HG02678 (cell line): Measurements from ENCODE around the gene IRGM.
"Not testable (repeated sequence)": the region's sequence is repeated elsewhere in the genome, so short reads cannot be mapped to it uniquely, and the experiment has no call there.

Source experiments
- ATAC-seq: cut with Tn5 transposase; IDR thresholded peaks from one replicate; pipeline ENCODE4 v1.9.1; 2021; ENCODE audit warnings: mild to moderate bottlenecking, moderate library complexity; ENCODE audit not compliant: unreplicated experiment

Gene IRGM, protein sequence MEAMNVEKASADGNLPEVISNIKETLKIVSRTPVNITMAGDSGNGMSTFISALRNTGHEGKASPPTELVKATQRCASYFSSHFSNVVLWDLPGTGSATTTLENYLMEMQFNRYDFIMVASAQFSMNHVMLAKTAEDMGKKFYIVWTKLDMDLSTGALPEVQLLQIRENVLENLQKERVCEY

DNA sequence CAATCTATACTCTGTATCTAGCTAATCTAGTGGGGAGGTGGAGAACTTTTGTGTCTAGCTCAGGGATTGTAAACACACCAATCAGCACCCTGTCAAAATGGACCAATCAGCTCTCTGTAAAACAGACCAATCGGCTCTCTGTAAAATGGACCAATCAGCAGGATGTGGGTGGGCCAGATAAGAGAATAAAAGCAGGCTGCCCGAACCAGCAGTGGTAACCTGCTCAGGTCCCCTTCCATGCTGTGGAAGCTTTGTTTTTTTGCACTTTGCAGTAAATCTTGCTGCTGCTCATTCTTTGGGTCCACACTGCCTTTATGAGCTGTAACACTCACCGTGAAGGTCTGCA lies at the start of gene IRGM:
Gene IRGM (plus strand): TSS at position 214 of the 346 bp plus-strand sequence. CDS start 1,603 bp downstream, outside the sequence.
- ATAC-seq: not testable (repeated sequence)

DNA sequence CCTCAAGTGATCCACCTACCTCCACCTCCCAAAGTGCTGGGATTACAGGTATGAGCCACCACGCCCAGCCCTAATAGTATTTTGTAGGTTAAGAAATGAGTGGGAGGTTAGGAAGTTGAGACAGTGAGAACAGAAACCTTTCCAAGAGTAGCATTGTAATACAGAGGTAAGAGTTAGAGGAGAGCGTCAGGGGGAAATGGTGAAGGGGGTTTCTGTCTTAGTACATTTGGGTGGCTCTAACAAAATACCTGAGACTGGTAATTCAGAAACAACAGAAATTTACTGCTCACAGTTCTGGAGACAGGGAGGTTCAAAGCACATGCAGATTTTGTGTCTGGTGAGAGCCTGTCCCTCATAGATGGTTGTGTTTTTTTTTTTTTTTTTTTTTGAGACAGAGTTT lies 48.9 kb upstream of the IRGM start:
- no peak for ATAC-seq

DNA sequence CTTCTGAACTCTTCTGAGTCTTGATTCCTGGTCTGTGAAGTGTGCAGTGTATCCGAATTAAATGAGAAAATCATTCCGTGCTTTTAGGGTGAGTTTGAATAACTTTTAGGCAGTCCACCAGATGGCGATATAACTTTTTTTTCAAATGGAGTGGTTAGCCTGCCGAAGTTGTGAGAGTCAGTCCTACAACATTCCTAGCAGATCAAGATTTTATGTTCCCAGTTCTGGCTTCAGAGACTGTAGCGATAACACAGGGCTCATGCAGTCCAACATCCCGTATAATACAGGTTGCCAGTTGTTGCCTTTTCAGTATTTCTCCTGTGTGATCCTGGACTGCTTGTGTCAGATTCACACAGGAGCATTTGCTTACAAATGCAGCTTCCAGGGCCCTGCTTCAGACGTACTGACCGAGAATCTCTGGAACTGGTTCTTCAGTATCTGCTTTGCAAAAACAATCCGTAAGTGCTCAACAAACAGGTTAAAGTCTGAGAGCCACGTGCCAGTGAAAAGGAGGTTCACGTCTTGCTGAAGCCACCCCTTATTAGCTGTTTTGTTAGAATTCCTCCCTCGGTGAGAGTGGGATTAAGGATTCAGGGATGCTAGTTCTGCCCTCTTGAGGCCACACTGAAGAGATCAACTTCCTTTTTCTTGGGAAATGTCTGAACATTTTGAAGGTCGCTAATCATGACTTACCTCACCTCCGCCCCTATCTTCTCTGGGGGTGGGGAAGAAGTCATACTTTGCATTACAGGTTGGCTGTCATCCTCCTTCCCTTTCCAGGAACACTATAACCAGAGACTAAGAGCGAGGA lies 45.0 kb upstream of the IRGM start:
- ATAC-seq: no peak

DNA sequence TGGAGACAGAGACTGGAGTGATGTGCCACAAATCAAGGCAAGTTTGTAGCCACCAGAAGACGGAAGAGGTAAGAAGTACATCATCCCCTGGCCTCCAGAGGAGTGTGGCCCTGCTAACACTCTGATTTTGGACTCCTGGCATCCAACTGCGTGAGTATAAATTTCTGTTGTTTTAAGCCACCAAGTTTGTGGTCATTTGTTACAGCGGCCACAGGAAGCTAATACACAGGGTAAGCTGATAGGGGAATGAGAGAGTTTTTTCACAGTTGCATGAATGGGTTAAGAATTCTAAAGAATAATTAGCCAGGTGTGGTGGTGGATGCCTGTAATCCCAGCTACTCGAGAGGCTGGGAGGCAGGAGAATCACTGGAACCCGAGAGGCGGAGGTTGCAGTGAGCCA lies 41.9 kb upstream of the IRGM start:
- ATAC-seq: no peak

DNA sequence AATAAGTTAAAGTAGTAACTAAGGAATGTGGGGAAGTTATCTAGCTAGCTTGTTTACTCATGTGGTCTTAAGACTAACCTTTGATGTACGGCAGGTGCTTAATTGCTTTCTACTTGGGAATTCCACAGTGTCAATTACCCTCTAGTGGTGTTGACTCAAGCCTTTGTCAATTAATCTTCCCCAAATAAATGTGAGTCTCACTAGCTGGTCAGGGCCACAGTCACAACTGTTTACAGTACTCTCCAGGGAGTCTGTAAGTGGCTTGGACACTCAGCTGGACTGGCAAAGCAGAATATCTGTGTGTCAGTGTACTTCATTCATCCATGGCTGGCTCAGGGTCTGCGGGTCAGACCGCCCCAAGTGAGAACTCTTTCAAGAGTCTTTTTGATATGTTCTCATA lies 37.0 kb upstream of the IRGM start:
- ATAC-seq: no peak

DNA sequence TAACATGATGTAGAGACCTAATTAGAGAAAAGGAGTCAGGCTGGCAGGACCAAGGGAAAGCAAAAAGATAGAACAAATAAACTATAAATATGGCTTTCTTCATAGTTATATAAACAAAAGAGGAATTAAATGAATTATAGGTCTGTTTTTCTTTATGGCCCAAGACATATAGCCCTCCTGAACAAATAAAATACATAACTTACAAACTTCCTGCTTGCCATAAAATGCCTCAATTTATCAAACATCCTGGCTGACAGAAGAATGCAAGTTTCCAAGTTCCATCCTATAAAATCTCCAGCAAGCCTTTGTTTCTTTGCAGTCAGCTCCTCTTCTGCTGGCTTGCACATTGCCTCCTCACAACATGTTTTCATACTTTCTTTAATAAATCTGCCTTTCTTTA lies 31.3 kb upstream of the IRGM start:
- ATAC-seq: no peak

DNA sequence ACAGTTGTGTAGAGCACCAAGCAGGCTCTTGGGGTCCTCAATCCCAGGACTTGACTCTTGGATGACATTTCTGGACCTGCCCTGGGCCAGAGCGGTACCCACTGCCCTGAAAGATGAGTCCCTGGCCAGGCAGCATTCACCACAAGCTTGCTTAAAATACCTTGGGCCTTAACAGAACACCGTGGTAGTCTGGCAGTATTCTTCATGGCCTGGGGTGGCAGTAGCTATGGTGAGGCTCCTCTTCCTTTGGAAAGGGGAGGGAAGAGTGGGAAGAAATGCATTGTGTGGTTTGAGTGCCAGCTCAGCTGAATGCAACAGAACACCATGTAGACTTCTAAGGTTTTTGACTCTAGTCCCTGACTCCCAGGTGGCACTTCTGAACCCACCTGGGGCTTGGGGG lies 29.4 kb upstream of the IRGM start:
- ATAC-seq: no peak

DNA sequence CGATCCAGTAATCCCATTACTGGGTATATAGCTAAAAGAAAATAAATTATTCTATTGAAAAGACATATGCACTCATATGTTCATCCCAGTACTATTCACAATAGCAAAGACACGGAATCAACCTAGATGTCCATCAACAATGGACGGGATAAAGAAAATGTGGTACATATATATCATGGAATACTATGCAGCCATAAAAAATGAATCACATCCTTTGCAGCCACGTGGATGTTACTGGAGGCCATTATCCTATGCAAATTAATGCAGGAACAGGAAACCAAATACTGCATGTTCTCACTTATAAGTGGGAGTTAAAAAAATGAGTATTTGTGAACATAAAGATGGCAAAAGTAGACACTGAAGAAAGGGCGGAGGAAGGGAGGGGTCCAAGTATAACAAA lies 16.6 kb upstream of the IRGM start:
- no peak for ATAC-seq

DNA sequence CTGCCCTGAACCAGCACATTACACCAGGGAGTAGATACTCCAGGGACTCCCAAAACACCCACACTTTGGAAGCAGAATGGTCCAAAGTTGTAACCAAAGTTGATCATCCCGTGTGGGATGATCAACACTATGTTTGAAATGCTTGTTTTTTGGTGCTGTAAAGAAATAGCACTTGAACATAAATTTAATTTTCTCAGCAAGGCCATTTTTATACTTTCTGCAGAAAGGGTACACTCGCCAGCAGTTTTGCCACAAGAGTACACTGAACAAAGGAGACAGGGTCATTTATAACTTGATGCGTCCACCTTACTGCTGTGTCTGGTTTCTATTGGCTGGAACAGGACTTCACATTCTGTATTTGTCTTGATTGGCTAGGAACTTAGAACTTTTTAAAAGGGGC lies 14.5 kb upstream of the IRGM start:
- ATAC-seq: not testable (repeated sequence)

DNA sequence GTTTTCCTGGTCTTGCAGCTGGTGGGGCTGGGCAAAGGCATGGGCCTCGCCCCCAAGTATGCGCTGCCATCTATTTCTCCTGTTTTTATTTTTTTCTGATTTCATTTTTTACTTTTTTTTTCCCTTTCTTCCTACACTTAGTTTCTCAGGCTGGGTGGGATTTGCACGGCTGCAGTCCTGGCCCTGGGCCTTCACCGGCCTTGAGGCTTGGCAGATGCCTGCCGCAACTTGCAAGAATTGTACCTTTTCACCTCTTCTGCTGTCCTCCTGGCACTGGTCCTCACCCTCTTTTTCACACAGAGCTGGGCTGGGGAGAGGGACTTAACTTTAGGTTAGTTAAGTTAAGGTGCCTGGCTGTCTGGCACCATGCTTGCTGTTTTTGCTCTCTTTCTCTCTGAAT lies 10.3 kb upstream of the IRGM start:
- no peak for ATAC-seq

DNA sequence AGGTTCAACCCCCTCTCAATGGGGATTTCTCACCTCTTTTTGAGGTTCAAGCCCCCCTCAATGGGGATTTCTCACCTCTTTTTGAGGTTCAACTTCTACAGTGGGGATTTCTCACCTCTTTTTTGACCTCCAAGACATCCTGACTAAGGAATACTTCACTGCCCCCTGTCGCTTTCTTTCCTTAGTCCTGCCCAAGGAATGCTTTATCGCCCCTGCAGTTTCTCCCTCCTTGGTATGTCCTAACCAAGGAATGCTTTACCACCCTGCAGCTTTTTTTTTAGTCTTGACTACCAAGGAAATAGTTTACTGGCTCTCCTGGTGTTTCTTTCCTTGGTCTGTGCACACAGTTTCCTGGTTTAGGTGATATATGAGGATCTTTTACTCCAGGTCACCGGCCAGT lies 9.6 kb upstream of the IRGM start:
- ATAC-seq: no peak

DNA sequence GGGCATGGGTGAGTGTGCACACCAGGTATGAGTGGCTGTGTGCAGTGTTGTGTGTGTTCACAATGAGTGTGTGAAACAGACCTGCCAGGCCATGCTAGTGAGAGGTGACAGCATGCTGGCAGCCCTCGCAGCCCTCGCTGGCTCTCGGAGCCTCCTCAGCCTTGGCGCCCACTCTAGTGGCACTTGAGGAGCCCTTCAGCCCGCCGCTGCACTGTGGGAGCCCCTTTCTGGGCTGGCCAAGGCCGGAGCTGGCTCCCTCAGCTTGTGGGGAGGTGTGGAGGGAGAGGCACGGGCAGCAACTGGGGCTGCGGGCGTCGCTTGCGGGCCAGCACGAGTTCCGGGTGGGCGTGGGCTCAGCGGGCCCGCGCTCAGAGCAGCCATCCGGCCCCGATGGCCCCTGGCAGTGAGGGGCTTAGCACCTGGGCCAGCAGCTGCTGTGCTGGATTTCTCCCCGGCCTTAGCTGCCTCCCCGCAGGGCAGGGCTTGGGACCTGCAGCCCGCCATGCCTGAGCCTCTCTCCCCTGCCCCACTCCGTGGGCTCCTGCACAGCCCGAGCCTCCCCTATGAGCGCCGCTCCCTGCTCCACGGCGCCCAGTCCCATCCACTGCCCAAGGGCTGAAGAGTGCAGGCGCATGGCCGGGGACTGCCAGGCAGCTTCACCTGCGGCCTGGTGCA lies 999 bp upstream of the IRGM start:
- not testable (repeated sequence) for ATAC-seq

DNA sequence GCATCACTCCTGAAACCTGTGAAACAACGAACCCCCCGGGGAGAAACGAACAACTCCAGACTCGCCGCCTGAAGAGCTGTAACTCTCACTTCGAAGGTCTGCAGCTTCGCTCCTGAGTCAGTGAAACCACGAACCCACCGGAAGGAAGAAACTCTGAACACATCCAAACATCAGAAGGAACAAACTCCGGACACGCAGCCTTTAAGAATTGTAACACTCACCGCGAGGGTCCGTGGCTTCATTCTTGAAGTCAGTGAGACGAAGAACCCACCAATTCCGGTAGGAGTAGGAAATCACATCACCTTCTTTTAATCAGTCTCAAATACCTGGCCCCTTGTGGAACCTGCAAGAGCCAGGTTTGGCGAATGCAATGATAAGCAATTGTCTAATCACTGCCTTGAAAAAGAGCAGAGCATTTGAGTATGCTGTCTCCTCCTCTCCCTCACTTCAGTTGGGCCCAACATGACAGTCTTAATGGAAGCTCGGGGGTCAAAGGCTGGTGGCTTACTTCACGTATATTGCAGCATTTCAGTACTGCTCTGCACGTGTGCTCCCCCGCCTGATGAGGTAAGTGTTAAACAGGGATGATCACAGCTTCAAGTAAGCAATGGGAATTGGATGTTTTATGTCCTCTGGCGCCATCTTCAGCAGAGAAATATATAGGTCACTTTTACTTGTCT lies 473 bp downstream of the IRGM start:
- peak; percentile 94 for ATAC-seq

DNA sequence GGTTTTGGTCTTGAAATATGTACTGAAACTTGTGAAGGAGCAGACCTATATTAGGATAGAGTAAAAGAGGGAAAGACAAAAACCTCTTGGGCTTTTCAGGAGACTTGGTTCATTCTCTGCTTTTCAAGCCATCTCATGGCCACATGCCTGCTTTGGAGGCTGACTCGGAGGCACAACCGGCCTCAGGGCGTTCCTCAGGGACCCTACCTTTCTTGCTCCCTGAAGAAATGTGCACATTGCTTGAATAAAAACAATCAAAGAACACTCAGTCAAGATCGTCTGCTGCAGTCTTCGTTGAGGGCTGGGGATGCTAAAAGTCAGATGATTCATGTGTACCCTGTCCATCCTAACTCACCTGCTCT lies 994 bp downstream of the IRGM start:
- ATAC-seq: peak; percentile 5

DNA sequence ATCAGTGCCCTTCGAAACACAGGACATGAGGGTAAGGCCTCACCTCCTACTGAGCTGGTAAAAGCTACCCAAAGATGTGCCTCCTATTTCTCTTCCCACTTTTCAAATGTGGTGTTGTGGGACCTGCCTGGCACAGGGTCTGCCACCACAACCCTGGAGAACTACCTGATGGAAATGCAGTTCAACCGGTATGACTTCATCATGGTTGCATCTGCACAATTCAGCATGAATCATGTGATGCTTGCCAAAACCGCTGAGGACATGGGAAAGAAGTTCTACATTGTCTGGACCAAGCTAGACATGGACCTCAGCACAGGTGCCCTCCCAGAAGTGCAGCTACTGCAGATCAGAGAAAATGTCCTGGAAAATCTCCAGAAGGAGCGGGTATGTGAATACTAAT lies 1.9 kb downstream of the IRGM start:
- ATAC-seq: no peak

DNA sequence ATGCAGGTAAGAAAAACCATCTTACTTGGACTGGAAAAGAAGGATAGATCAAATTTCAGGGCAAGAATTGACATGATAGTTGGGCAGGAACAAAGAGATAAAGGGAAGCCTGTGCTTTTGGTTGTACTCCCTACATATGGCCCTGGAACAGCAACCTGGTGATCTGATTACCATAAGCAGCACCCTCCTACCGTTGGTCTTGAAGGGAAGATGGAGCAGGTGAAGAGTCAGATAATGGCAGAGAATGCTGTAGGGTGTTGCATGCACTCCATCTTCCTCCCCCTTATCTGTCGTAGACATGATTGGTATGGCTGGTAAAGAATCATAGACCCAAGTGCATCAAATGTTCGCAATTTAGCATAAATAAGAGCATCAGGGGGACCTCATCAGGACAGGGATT lies 4.7 kb downstream of the IRGM start:
- ATAC-seq: no peak

DNA sequence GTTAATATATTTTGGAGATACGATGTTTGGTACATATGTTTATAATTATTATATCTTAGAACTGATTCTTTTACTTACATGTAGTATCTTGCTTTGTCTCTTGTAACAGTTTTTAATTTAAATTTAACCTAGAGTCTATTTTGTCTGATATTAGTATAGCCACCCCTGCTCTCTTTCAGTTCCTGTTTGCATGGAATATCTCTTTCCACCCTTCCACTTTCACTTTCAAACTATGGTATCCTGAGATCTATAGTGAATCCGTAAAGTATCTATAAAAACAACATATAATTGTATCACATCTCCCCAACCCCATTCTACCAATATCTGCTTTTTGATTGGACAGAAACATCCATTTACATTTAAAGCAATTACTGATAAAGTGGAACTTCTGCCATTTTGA lies 7.2 kb downstream of the IRGM start:
- ATAC-seq: no peak

DNA sequence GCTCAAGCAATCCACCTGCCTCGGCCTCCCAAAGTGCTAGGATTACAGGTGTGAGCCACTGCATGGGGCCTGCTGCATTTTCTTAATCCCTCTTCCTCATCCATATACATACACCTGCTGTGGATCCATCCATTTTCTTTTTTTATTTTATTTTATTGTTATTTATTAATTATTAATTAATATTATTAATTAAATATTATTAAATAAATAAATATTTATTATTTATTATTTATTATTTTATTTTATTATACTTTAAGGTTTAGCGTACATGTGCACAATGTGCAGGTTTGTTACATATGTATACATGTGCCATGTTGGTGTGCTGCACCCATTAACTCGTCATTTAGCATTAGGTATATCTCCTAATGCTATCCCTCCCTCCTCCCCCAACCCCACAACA lies 10.4 kb downstream of the IRGM start:
- not testable (repeated sequence) for ATAC-seq

DNA sequence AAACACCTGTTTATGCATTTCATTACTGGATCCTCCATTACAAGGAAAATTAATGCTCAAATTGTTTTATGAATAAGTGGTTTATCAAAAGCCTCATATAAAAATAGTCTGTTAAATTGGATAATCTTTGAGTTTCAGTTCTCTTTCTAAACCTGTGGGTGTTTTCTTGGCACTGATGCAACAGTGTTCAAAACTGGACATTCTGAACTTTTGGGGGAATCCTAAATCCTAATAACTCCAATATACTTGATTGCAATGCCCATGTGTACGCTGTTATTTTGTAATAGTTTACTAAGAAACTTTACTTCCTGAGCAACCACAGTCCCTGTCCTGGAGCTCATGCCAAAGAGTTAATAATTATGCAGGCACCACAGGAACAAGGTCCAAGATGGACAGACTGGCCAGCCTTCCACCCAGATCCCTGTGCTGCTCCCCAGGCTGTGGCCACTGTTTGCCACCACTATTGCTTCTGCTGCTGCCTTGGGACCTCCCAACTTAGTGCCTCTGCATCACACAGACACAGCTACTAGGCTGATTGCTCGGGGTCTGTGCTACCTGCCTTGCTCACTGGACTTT lies 14.0 kb downstream of the IRGM start:
- ATAC-seq: no peak

DNA sequence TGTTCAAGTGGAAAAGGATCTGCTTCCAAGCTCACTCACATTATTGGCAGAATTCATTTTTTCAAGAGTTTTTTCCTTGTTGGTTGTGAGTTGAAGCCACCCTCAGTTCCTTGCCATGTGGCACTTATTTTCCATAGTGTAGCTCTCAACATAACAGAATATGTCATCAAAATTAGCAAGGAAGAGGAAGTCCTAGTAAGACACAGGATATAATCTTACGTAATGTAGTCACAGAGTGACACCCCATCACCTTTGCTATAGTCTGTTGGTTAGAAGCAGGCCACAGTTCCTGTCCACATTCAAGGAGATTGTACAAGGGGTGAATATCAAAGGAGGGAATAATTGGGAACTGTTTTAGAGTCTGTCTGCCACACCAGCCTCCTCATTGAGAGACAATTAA lies 15.7 kb downstream of the IRGM start:
- ATAC-seq: no peak

DNA sequence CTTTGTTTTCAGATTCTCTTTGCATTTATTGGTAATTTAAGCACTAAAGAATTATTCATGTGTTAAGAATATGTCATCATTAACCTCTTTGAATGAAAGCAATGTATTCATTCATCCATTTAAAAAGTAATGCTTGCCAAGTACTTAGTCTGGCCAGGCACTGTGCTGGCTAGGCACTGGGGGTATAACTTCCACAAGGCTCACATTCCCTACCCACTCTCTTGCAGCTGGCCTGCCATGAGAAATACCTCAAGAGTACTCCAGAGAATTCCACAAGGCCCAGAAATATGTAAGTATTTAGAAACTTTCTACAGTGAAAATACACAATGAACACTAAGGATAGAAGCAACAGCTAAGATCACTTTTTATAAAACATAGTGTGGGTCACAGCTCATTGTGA lies 33.0 kb downstream of the IRGM start:
- no peak for ATAC-seq
